Spleen (tissue), 11 donors: ENCODE data around the gene LYRM4. TPM values are rescaled to one million over a fixed set of nuclear protein-coding genes. Genes with fewer than 3 reads are reported as not detected.

Source experiments
- DNase-seq: peaks from one replicate; pipeline ENCODE4 v3.0.0-alpha.2; 2020
- H3K27ac ChIP-seq, 8 donors: fragments of 200-600 bp; sonication (generic) in 7 of 8; 1 replicate in 4 of 8; 2 replicates in 4 of 8; pipeline versions ENCODE4 v1.5.0 to v1.8.0; 2016 to 2021; ENCODE audit warnings: inconsistent platforms in 4 of 8, mild to moderate bottlenecking in 4 of 8, moderate library complexity in 1 of 8
- H3K27me3 ChIP-seq, 7 donors: fragments of 200-600 bp; sonication (generic) in 6 of 7; replicated peaks in 1 of 7; 1 replicate in 4 of 7; 2 replicates in 3 of 7; pipeline versions ENCODE4 v1.5.0 to v1.8.0; 2016 to 2021; ENCODE audit warnings: inconsistent platforms in 3 of 7, mild to moderate bottlenecking in 1 of 7
- H3K36me3 ChIP-seq, 6 donors: fragments of 200-600 bp; sonication (generic) in 5 of 6; 1 replicate in 4 of 6; 2 replicates in 2 of 6; pipeline versions ENCODE4 v1.5.0 to v1.8.0; 2016 to 2021; ENCODE audit warnings: inconsistent platforms in 2 of 6
- H3K4me1 ChIP-seq, 6 donors: fragments of 200-600 bp; sonication (generic) in 5 of 6; 1 replicate in 3 of 6; 2 replicates in 3 of 6; pipeline versions ENCODE4 v1.5.0 to v1.8.0; 2016 to 2021; ENCODE audit warnings: inconsistent platforms in 3 of 6
- H3K4me3 ChIP-seq, 8 donors: fragments of 200-600 bp; sonication (generic) in 7 of 8; 1 replicate in 4 of 8; 2 replicates in 4 of 8; pipeline versions ENCODE4 v1.5.0 to v1.8.0; 2016 to 2021; ENCODE audit warnings: inconsistent platforms in 4 of 8, mild to moderate bottlenecking in 4 of 8, moderate library complexity in 2 of 8
- H3K9me3 ChIP-seq, 8 donors: fragments of 200-600 bp; sonication (generic) in 7 of 8; 1 replicate in 4 of 8; 2 replicates in 4 of 8; pipeline versions ENCODE4 v1.5.0 to v1.8.0; 2016 to 2021; ENCODE audit warnings: inconsistent platforms in 4 of 8
- CTCF ChIP-seq, 11 experiments: fragments of 200-600 bp in 7 of 11; fragments of 450-650 bp in 4 of 11; sonication (generic) in 4 of 11; IDR thresholded peaks in 8 of 11; conservative IDR thresholded peaks in 3 of 11; 1 replicate in 7 of 11; 2 replicates in 4 of 11; pipeline versions ENCODE4 v1.4.0 to v1.8.0; 2016 to 2021; ENCODE audit warnings: antibody characterized with exemption in 11 of 11, inconsistent platforms in 4 of 11, mild to moderate bottlenecking in 1 of 11
- POLR2A ChIP-seq, 3 donors: fragments of 450-650 bp; IDR thresholded peaks; one replicate each; pipeline ENCODE4 v1.5.1; 2017; ENCODE audit warnings: antibody characterized with exemption in 3 of 3, mild to moderate bottlenecking in 1 of 3
- POLR2AphosphoS5 ChIP-seq, 3 donors: sonication (generic); formaldehyde crosslinking; IDR thresholded peaks; one replicate each; pipeline ENCODE4 v1.5.1; 2017; ENCODE audit warnings: antibody characterized with exemption in 3 of 3
- WGBS, 5 donors: extraction: QIAGEN DNeasy Blood & Tissue Kit in 3 of 5; methylation state at CpG; one replicate each; pipeline versions ENCODE4 v1.1.5 to v1.1.7; 2013 to 2018; 5-methylcytosine and 5-hydroxymethylcytosine counted together
- intact Hi-C: fragments of 100-400 bp; cut with DNase I; formaldehyde crosslinking; loops from one replicate; pipeline ENCODE4 v1.15.0; 2023; ENCODE audit warnings: low total_unique reads
- polyA plus RNA-seq, 3 donors: library from polyadenylated mRNA; stranded (reverse); fragments of 200-250 nt; gene quantifications; one replicate each; pipeline ENCODE4 v1.2.1, GENCODE V29; 2013
- total RNA-seq, 7 donors: library from RNA; depleted of rRNA in 3 of 7; stranded (reverse); fragments of >200 nt in 3 of 7; fragmentation: NEBNext Ultra II Directional in 4 of 7; extraction: Animal tissue kit (Norgen Biotek cat#: 25700) in 4 of 7; gene quantifications; one replicate each; pipeline versions ENCODE4 v1.1.0 to v1.2.1, GENCODE V29; 2016 to 2021
- donor health status: healthy with polysubstance abuse.
- donor health status: DM: no; HTN: no; CAD: no; lungs with moderate emphysema.
- donor health status: DM: no; HTN: no; CAD: no.
- donor health status: Bipolar disorder and iron deficiency.
- donor health status: healthy.
- donor health status: DM: no; HTN: no; CAD: no.
- donor health status: DM: yes; HTN: yes; CAD: no.

LYRM4 gene
- total and polyA plus RNA-seq, 10 donors, result 32.1 to 58.1 (median 38.7) TPM

GRCh38 chr6:5294392-5295211 lies 33.9 kb upstream of the LYRM4 start:
- DNase-seq, result no peak
- H3K27me3 ChIP-seq, result no peaks in the 10 kb centered on the region
- TF ChIP-seq POLR2A (IDR thresholded peaks at IDR 0.05) (no peak), CTCF (IDR thresholded peaks at IDR 0.05 in 8 of 11, conservative IDR thresholded peaks at IDR 0.05 in 3 of 11) (no peak), POLR2AphosphoS5 (IDR thresholded peaks at IDR 0.05) (no peak)
- H3K9me3 ChIP-seq, result no peaks in the 10 kb centered on the region
- H3K36me3 ChIP-seq, result peaks cover 0 to 10% (median 0%) of the 10 kb centered on the region in 6 donors
- peak overlapping the region in 5 of 8 donors; percentile 12 to 52 (median 45) for H3K27ac ChIP-seq
- no peak overlapping the region for H3K4me3 ChIP-seq
- intact Hi-C loops, result no loop called here
- H3K4me1 ChIP-seq, result peaks cover 0 to 25% (median 10%) of the 10 kb centered on the region in 6 donors
- 57 to 68% (median 60%) methylated on average over 11 of the region's 11 CpGs for WGBS, 5 donors

- 76 to 90% (median 80%) methylated on average over 2 of the region's 2 CpGs for whole genome bisulfite sequencing, 5 donors
- TF ChIP-seq POLR2A (IDR thresholded peaks at IDR 0.05), result no peak
- no peak for TF ChIP-seq CTCF (IDR thresholded peaks at IDR 0.05 in 8 of 11, conservative IDR thresholded peaks at IDR 0.05 in 3 of 11)
- no peak for TF ChIP-seq POLR2AphosphoS5 (IDR thresholded peaks at IDR 0.05)
- intact Hi-C loops, result no loop called here
Observed at GRCh38 chr6:5293692-5294091, 32.9 kb upstream of the LYRM4 start.

GRCh38 chr6:5292154-5292553 lies 31.4 kb upstream of the LYRM4 start:
- no peaks in the 10 kb centered on the region for H3K27me3 ChIP-seq
- H3K9me3 ChIP-seq, result no peaks in the 10 kb centered on the region
- H3K36me3 ChIP-seq, result peaks cover 0 to 6% (median 0%) of the 10 kb centered on the region in 6 donors
- no peak overlapping the region for H3K4me3 ChIP-seq
- TF ChIP-seq CTCF (IDR thresholded peaks at IDR 0.05 in 8 of 11, conservative IDR thresholded peaks at IDR 0.05 in 3 of 11) (no peak), POLR2A (IDR thresholded peaks at IDR 0.05) (no peak), POLR2AphosphoS5 (IDR thresholded peaks at IDR 0.05) (no peak)
- 87 to 97% (median 92%) methylated on average over 1 of the region's 1 CpG for WGBS, 5 donors
- intact Hi-C loops, result no loop called here
- H3K4me1 ChIP-seq, result peaks cover 6 to 36% (median 17%) of the 10 kb centered on the region in 6 donors
- no peak overlapping the region for H3K27ac ChIP-seq
- DNase-seq, result no peak

More at GRCh38 chr6:5293692-5294091, 32.9 kb upstream of the LYRM4 start:
- Histone ChIP-seq H3K36me3 (peaks cover 0 to 10% (median 0%) of the 10 kb centered on the region in 6 donors), H3K4me1 (peaks cover 0 to 26% (median 10%) of the 10 kb centered on the region in 6 donors), H3K9me3 (no peaks in the 10 kb centered on the region), H3K27me3 (no peaks in the 10 kb centered on the region), H3K4me3 (no peak overlapping the region), H3K27ac (peak overlapping the region in 3 of 8 donors; percentile 40 to 52 (median 45))
- no peak for DNase-seq

- Histone ChIP-seq H3K4me1 (peaks cover 7 to 42% (median 22%) of the 10 kb centered on the region in 6 donors), H3K9me3 (no peaks in the 10 kb centered on the region), H3K4me3 (no peak overlapping the region), H3K36me3 (no peaks in the 10 kb centered on the region), H3K27ac (no peak overlapping the region), H3K27me3 (no peaks in the 10 kb centered on the region)
- no peak for TF ChIP-seq CTCF (IDR thresholded peaks at IDR 0.05 in 8 of 11, conservative IDR thresholded peaks at IDR 0.05 in 3 of 11)
- TF ChIP-seq POLR2AphosphoS5 (IDR thresholded peaks at IDR 0.05), result no peak
- TF ChIP-seq POLR2A (IDR thresholded peaks at IDR 0.05), result no peak
- DNase-seq, result no peak
- intact Hi-C loops, result no loop called here
Observed at GRCh38 chr6:5290500-5290899, 29.8 kb upstream of the LYRM4 start.
